ENCODE measurements around the gene SLC26A5.
"Not testable (repeated sequence)": the region's sequence is repeated elsewhere in the genome, so short reads cannot be mapped to it uniquely, and the experiment has no call there.

SLC26A5 gene

GRCh38 chr7:103446049-103446520 lies at the start of gene SLC26A5:
Gene SLC26A5 (minus strand): TSS chr7:103446207. CDS start chr7:103421514, 24,693 bp downstream.
- no peak for DNase-seq

DNA sequence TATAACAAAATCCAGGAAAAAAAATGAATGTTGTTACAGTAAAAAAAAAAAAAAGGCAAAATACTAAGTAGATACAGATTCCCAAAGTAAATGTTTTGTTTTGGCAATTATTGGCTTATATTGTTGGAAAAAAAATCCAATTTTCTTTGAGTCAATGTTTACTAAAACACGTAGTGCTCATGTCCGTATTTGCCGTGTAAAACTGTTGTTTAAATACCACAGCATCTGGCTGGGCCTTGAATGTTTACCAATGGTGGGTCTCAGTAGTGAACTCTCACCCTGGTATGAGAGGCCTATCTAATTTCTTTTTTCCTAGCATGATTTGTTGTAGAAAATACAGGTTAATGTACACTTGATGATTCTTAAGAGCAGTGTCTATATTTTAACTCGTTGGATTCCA lies 41.4 kb upstream of the SLC26A5 start:
- no peak for DNase-seq

DNA sequence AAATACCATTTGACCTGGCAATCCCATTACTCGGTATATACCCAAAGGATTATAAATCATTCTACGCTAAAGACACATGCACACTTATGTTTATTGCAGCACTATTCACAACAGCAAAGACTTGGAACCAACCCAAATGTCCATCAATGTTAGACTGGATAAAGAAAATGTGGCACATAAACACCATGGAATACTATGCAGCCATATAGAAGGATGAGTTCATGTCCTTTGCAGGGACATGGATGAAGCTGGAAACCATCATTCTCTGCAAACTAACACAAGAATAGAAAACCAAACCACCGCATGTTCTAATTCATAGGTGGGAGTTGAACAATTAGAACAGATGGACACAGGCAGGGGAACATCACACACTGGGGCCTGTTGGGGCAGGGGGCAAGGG lies 40.9 kb upstream of the SLC26A5 start:
- not testable (repeated sequence) for DNase-seq

GRCh38 chr7:103480771-103481170 lies 34.8 kb upstream of the SLC26A5 start:
- no peak for DNase-seq

DNA sequence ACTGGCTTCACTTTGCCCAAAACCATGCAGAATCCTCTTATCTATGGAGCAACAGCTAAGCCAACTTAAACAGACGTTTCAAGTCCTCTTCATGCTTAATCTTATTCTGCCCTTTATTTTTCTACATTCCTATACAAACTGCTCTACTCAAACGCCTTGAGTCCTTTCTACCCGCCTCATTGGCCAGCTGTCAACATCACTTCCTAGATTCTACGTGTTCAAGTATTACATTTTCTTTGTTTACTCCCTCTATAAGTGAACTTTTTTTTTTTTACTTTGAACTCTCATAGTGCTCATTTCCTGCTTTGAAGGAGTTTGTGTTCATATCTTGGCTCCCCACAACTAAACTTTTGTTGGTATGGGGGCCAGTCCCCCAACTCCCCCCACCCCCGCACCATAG lies 28.9 kb upstream of the SLC26A5 start:
- no peak for DNase-seq

DNA sequence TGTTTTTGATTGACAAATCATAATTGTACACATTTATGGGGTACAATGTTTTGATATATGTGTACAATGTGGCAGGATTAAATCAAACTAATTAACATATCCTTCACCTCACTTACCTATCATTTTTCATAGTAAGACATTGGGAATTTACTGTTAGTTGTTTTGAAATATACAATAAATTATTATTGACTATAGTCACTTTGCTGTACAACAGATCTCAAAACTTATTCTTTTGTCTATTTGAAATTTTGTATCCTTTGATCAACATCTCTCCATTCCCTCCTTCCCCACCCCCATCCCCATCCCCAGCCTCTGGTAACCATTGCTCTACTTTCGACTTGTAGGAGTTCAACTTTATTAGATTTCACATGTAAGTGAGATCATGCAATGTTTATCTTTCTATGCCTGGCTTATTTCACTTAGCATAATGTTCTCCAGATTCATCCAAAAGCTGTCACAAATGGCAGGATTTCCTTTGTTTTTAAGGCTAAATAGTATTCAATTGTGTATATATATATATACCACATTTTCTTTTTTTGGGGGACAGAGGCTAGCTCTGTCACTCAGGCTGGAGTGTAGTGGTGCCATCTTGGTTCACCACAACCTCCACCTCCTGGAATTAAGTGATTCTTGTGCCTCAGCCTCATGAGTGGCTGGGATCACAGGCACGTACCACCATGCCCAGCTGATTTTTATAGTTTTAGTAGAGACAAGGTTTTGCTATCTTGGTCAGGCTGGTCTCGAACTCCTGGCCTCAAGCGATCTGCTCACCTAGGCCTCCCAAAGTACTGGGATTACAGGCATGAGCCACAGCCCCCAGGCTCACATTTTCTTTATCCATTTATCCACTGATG lies 23.3 kb upstream of the SLC26A5 start:
- no peak for DNase-seq

GRCh38 chr7:103466814-103467213 lies 20.8 kb upstream of the SLC26A5 start:
- DNase-seq = no peak

- DNase-seq = no peak
These were observed 16.4 kb upstream of the SLC26A5 start for GRCh38 chr7:103462358-103462757.

DNA sequence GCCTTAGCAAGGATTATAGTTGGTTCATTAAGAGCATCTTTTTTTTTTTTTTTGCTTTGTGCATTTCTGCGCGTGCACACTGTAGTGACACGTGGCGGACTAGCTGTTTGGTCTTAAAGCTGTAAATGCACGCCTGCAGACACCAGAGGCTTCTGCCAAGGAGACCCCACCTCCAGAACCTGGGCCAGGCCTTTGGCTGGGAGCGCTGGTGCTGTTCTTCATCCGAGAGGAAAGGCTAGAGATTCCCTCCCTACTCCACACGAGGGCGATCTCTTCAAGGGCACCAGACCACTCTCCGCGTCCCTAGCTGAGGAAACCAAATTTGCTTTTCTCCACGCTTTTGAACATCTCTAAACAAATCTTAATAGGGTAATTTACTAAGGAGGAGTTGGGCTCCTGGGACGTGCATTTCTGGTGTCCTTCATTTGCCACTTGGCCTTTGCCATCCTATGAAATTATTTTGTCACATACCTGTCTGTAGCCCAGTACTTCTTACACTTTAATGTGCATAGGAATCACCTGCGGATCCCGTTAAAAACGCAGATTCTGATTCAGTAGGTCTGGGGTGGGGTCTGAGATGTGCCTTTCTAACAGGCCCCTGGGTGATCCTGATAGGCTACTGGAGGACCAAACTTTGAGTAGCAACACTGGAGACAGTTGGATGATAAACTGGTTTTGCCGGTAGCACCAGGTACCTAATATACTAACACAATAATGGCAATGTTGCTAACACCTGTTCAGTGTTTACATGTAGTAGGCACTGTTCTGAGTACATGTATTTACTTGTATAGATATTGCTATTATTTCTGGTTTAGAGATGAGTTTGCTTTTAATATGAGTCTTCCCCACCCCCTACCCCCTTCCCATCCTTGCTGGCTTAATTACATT lies 1.3 kb upstream of the SLC26A5 start:
- DNase-seq = no peak

DNA sequence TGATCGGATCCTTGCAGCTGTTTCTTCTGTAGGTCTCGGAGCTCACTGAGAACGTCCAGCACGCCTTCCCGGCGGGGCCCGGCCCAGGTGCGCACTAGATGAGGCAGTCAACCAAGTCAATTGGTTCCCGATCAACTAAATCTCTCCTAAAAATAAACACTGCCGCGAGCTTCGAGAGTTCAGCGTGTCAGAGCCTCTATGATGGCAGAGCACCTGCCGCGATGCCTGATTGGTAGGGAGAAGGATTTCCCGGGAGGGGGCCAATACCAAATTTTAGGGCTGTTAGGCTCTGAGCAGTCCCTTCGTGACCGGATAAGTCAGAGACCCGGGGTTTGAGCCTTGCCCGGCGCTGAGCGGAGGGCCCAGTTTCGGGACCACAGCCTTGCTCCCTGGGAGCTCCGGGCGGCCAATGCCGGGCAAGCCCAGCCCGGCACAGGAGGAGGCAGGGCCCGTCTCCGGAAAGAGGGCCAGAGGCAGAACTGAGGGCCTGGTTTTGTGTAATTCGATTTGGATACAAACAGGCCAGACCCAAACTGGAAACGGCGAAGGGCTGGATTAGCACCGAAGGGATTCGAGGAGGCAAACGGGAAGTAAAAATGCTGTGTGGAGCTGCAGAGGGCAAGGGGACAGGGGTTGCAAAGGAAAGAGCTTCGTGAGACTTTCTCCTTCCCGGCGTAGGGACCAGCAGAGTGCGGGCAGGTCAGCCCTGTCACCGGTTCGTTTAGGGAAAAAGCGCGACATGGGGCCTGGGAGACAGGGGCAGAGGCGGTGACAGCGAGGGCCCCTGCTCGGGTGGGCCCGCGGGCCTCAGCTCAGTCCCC lies 569 bp downstream of the SLC26A5 start:
- no peak for DNase-seq

- no peak for DNase-seq
These were observed 6.3 kb downstream of the SLC26A5 start for GRCh38 chr7:103439661-103440060.

DNA sequence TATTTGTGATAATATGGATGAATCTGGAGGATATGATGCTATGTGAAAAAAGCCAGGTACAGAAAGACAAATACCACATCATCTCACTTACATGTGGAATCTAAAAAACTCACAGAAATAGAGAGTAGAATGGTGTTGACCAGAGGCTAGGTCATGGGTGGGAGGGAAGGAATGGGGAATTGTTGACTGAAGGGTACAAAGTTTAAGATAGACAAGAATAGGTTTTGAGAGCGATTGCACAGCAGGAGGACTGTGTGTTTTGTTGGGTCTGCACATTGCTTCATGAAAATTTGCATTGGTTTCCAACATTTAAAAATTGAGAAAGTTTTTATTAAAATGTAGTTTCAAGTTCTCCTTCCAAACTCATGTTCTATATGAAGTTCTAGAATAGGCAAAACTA lies 8.4 kb downstream of the SLC26A5 start:
- no peak for DNase-seq

GRCh38 chr7:103432712-103433111 lies 13.3 kb downstream of the SLC26A5 start:
- DNase-seq = no peak

DNA sequence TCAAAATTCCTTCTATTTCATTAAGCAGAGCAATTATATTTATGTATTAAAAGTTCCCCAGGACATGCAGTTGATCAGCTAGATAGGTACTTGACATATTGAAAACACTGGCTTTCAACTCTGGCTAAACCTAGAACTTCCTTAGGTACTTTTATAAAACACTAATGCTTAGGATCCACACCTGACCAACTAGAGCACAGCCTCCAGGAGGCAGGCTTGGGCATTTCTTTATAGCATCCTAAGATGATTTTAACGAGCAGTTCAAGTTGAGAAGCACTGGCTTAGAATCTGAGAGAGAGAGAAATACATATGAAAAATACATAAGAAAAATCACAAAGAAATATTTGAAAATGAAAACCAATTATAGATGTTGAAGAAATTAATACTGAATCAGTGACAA lies 20.8 kb downstream of the SLC26A5 start:
- DNase-seq = no peak

- no peak for DNase-seq
These were observed 22.4 kb downstream of the SLC26A5 start for GRCh38 chr7:103423467-103424179.

- DNase-seq = no peak
These were observed 25.1 kb downstream of the SLC26A5 start for GRCh38 chr7:103420857-103421384.

DNA sequence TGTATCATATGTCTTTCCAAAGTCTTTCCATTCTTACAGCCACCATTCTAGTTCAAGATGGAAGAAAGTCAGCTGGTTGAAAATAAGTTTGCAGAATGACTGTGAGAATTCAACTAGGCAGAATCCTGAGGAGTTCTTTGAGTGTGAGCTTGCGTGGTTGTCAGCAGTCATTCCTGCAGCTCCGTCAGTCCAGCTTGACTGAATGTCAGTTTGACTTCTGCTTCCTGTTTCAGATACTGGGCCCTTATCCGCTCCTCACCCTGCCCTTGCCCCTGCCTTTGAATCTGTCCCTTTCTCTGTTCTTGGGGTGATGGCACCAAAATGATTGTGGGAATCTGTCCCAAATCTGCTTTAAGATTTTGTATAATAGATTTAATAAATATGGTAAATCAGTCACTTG lies 27.8 kb downstream of the SLC26A5 start:
- no peak for DNase-seq

DNA sequence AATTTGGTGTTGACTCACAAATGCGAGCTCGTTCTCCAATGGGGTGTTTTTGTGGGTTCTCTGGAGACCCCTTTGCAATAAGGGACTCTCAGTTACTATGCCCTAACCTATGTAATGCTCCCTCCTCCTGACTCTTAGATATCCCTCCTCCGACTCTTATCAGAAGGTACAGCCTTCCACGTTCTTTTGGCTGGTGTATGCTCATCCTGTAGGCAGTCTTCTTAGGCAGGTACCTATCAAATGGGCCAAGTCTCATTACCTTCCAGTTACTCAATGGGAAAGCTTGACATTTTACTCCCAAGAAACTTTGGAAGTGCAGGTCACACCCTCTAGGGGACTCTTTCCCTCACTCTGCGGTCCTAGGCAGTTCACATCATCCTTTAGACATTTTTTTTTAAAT lies 32.6 kb downstream of the SLC26A5 start:
- no peak for DNase-seq

DNA sequence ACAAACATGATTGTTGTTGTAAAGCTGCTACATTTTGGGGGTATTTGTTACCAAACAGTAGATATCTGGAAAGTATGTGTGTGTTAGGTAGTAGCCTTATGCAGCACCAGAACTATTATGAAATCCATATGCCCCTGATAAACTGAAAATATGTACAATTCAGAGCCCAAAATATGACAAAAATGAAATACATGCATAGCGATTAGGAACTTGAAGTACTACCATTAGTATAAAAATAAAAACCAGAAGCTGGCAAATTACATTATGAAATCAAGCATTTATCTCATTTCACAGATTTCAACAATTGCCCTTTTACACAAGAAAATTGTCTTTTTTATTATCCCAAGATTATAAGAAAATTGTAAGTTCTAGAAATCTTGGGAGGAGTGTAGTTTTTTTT lies 33.9 kb downstream of the SLC26A5 start:
- no peak for DNase-seq

DNA sequence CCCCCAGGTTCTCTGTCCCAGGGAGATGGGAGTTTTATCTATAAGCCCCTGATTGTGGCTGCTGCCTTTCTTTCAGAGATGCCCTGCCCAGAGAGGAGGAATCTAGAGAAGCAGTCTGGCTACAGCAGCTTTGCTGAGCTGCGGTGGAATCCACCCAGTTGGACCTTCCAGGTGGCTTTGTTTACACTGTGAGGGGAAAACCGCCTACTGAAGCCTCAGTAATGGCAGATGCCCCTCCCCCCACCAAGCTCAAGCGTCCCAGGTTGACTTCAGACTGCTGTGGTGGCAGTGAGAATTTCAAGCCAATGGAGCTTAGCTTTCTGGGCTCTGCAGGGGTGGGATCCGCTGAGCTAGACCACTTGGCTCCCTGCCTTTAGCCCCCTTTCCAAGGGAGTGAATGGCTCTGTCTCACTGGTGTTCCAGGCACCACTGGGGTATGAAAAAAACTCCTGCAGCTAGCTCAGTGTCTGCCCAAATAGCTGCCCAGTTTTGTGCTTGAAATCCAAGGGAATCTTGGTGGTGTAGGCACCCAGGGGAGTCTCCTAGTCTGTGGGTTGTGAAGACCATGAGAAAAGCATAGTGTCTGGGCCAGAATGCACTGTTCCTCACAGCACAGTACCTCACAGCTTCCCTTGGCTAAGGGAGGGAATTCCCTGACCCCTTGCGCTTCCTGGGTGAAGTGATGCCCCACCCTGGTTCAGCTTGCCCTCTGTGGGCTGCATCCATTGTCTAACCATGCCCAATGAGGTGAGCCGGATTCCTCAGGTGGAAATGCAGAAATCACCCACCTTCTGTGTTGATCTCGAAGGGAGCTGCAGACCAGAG lies 40.0 kb downstream of the SLC26A5 start:
- DNase-seq = not testable (repeated sequence)

GRCh38 chr7:103399687-103400086 lies 46.3 kb downstream of the SLC26A5 start:
- not testable (repeated sequence) for DNase-seq
